GM04503 (cell line): ENCODE results near the gene LRIF1.
"Not testable (repeated sequence)": the region's sequence is repeated elsewhere in the genome, so short reads cannot be mapped to it uniquely, and the experiment has no call there.

ENCODE experiments used
- DNase-seq: peaks from one replicate; pipeline ENCODE4 v3.0.0-alpha.2; 2012; ENCODE audit warnings: low read depth

Gene LRIF1, protein sequence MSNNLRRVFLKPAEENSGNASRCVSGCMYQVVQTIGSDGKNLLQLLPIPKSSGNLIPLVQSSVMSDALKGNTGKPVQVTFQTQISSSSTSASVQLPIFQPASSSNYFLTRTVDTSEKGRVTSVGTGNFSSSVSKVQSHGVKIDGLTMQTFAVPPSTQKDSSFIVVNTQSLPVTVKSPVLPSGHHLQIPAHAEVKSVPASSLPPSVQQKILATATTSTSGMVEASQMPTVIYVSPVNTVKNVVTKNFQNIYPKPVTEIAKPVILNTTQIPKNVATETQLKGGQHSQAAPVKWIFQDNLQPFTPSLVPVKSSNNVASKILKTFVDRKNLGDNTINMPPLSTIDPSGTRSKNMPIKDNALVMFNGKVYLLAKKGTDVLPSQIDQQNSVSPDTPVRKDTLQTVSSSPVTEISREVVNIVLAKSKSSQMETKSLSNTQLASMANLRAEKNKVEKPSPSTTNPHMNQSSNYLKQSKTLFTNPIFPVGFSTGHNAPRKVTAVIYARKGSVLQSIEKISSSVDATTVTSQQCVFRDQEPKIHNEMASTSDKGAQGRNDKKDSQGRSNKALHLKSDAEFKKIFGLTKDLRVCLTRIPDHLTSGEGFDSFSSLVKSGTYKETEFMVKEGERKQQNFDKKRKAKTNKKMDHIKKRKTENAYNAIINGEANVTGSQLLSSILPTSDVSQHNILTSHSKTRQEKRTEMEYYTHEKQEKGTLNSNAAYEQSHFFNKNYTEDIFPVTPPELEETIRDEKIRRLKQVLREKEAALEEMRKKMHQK

DNA sequence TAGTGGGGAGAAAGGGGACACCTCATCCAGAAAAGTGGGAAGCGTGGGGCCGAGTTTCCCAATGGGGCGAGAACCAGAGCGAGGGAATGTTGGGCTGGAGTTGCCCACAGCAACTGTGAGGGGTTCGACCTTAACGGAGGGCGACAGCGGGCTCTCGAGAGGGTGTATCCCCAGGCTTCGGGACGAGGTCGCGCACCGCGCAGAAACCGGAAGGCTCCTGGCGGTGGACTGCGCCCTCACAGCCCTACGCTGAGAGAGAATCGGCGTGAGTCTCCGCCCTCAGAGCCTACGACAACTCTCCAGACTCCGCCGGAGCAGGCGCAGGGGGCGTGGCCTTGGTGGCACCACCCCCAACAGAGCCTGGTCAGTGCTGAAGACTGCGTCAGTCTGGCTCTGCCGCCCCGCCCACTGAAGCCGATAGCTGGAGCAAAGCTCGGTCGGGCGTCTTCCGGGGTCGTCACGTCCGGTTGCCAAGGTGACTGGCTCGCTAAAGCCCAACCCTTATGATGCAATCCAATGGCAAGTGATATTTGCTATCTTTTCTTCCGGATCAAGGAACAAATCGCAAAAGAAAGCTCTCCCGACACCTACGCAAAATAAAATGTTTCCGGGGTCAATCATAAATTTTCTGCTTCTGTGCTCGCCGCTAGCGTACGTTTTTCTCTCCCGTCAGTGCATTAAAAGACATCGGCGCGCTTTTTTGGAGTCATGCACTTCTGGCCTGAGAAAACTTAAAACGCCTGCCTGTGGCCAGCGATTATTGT lies at the start of gene LRIF1:
Gene LRIF1, minus strand, starts transcription at position 232 of the 764 bp plus-strand sequence. CDS start 234 bp downstream, outside the sequence.
- peak; percentile 96 for DNase-seq

DNA sequence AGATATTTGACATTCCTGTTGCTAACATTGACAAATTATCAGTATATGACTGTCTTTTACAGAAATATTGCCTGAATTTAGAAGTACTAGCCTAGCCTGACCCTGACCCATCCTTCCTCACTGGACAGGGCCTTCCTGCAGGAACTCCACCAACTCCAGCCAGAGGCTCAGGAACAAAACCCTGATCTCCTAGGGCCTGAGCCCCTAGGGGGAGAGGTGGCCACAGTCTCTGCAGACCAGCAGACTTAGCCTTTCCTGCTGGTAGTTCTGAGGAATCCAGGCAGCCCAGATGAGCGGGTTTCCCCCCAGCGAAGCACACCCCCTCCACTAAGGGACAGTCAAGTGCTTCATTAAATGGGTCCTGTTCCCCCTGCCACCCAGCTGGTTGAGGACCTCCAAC lies 44.3 kb upstream of the LRIF1 start:
- no peak for DNase-seq

DNA sequence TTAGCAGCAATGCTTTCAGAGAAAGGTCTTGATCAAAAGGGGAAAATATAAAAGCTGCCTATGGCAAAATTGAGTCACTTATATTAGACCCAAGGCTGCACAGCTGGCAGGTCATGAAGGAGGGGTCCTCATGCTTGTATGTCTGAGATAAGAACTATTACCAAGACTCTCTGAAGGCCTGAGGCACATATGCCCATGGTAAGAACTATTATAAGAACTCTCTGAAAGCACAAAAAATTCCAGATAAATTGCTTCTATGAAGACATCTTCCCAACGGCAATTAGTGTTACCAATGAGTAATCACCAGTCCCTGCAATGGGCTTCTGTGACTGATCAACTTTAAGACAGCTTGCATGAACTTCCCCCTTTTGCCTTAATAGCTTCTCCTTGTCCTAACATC lies 42.8 kb upstream of the LRIF1 start:
- no peak for DNase-seq

DNA sequence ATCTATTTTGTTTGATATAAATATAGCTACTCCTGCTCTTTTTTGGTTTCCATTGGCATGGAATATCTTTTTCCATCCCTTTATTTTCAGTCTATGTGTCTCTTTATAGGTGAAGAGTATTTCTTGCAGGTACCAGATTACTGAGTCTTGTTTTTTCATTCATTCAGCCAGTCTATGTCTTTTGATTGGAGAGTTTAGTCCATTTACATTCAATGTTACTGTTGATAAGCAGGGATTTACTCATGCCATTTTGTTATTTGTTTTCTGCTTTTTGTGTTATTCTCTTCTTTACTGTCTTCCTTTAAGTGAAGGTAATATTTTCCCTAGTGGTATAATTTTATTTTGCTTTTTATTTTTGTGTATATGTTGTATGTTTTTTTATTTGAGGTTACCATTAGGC lies 35.9 kb upstream of the LRIF1 start:
- not testable (repeated sequence) for DNase-seq

DNA sequence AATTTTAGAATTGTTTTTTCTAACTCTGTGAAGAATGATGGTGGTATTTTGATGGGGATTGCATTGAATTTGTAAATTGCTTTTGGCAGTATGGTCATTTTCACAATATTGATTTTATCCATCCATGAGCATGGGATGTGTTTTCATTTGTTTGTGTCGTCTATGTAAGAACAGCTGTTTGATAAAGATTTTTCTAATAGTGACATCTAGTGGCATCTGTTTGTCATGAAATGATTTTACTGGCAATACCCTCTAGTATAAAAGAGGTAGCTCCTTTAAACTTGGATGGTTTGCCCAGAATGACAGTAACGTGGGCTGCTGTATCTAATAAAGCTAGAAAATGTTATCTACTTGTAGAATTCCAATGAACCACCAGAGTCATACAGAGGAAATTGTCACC lies 28.6 kb upstream of the LRIF1 start:
- DNase-seq, result peak; percentile 5

DNA sequence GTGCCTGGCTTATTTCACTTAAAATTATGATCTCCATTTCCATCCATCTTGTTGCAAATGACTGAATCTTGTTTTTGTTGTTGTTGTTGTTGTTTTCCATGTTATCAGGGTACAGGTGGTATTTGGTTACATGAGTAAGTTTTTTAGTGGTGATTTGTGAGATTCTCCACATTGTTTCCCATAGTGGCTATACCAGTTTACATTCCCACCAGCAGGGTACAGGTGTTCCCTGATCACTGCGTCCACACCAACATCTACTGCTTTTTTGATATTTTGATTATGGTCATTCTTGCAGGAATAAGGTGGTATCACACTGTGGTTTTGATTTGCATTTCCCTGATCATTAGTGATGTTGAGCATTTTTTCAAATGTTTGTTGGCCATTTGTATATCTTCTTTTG lies 27.6 kb upstream of the LRIF1 start:
- DNase-seq, result not testable (repeated sequence)

DNA sequence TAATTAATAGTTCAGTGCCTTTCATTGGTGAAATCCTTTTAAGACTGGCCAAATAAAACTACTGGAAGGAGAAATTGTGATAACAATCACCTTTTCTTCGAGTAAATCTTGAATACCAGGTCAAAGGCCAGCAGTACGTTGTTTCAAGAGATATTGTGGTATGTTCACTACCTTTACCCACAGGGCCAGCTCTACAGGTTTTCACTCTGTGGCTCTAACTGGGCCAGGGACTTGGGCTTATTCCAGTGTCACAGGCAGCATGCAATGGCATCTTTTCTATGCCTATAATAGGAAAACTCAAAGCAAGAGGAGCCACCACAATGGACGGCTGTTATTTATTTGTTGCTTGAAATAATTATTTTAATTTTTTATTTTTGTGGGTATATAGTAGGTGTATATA lies 26.8 kb upstream of the LRIF1 start:
- no peak for DNase-seq

DNA sequence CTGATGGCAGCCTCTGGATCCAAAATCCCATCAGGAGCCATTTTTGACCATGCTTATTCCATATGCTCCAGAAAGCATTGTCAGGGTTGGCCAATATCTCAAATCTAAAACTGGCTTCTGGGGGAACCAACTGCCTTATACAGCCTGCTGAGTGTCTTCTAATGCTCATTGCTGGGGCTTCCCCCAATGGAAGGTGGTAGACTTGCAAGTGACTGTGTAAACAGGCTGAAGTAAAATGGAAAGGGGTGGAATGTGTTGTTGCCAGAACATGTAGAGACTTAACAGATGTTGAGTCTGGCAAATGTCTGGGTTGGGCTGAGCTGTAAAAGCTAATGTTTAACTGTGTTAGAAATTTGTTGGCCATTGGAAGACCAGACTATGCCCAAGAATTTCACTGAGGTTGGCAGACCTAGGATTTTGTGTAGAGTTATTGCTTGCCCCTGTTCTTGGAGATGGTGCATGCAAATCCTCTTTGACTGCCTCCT lies 22.7 kb upstream of the LRIF1 start:
- DNase-seq, result no peak

DNA sequence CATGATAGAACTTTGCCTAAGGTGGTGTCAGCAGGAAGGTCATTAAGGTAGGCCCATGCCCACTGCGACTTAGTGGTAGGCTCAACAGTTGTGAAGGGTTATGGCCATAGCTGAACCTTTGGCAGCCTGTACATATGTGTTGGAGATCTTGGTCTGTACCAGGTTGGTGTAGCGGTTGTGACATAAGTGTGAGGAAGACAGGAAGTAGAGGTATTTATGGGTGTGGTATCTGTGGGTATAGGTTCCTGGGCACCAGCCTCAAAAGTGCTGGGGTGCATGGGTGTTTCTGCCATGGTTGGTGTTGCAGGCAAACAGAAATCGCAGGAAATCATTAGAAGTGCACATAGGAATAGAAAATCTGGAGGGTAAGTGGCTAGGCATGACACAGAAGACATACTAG lies 18.6 kb upstream of the LRIF1 start:
- DNase-seq, result no peak

DNA sequence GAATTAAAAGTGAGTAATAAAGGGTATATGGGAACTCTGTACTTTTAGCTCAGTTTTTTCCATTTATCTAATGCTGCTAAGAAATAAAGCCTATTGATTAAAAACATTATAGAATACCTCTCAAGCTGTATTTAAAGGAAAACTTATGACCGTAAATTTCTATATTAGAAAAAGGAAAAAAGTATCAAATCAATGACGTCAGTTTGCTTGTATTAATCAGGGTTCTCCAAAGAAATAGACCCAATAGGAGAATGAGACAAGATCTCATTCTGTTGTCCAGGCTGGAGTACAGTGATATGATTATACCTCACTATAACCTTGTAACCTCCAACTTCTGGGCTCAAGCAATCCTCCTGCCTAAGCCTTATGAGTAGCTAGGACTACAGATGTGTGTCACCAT lies 15.4 kb upstream of the LRIF1 start:
- no peak for DNase-seq

DNA sequence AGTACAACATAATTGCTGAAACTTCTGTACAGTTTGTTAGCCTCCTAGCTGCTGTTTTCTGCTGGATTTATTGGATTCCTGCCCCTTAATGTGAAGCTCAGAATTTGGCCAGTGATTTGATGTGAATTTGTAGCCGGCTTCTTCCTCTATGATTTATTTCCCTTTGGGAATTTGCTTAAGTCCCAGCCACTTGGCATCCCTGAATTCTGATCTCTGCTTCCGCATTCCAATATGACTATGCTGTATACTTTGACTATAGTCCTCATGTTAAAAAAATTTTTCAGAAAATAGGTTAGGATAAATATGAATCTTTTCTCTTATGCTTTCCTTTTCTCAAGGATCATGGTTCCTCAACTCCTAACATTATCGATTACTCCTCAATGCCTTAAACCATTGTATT lies 12.4 kb upstream of the LRIF1 start:
- peak; percentile 17 for DNase-seq

DNA sequence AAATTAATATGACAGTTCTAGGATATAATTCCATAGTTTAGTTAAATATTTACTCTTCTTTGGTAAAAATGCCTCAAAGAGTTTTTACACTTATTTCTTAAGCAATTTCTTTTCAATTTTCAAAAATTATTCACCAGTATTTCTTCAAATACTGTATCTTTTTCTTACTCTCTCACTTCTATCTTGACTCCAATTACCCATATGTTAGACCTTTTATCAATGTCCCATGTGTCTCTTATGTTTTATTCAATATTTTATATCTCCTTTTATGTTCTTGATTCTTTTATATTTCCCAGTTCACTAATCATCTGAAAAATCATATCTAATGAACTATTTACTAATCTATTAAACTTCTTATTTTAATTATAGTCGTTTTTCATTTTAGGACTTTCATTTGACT lies 11.5 kb upstream of the LRIF1 start:
- DNase-seq, result no peak

DNA sequence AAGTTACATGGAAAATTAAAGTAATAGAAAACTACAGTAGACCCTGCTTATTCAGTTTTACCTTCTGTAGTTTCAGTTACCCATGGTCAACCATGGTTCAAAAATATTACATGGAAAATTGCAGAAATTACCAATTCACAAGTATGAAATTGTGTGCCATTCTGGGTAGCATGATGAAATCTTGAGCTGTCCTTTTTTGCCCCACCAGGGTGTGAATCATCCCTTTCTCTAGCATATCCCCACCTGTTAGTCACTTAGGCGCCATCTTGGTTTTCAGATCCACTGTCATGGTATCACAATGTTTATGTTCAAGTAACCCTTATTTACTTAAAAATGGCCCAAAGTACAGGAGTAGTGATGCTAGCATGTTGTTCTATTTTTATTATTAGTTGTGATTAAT lies 3.5 kb upstream of the LRIF1 start:
- DNase-seq, result no peak

DNA sequence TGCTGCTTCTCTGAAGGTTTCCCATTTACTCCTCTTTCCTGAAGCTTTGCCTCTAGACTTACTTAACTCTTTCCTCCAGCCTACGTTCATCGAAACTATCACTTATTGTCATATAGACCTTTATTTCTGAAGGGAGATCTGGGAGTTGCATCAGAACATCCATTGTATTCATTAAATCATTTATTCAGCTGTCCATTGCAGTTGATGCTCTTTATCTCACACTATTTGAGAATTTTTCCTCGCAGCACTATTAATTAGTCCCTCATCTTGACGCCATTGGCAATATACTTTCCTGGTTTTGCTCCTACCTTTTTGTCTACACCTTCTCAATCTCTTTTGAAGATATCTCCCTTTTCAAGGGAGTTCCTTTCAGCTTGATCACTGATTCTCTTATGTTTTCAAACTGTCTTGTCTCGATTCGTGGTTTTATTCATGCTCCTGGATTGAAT lies 757 bp upstream of the LRIF1 start:
- DNase-seq, result no peak

DNA sequence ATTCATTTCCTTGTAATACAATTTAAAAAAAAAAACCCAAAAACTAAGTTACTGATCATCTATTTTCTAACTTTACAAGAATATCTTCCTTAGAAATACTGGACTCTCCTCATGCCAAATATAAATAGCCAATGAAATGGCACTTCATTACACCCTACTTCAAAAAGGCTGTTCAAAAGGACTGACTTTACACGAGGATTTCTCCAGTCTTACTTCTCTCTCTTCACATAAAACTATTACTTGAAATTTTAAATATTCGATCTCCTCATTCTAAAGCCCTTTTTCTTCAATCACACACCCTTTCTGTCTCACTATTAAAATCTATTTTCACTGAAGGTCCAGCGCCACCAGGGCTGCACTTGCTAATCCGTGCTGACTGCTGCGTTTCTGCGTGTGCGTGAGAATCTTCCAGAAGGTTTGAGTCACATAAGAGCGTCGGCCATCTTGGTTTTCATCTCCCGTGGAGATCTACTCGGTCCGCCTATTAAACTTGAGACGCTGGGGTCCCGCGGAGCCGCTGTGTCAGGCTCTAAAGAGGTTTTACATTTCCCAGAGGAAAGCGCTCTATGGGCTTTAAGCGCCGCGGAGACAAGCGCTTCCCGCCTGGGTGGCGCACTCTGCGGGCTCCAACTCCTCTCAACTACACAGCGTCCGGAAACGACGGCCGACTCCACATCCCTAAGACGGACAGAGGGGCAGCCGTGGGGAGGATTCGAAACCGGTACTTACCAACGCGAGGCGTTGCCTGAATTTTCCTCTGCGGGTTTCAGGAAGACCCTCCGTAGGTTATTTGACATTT lies 631 bp downstream of the LRIF1 start:
- DNase-seq, result peak; percentile 56

DNA sequence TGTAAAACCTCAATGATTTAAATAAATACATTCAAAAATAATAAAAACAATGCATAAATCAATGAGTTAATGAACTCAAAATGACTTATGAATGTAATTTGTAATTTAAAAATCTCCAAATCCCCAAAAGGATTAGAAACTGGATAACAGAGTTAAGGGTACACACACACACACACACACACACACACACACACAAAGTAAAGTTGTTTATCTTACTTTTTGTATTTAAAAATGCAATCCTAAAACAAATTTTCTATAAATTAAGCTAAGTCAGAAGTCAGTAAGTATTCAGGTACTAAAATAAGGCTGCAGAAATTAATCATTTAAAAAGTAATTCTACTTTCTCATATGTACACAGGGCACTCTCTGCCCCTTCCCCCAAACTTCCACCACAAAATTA lies 1.8 kb downstream of the LRIF1 start:
- no peak for DNase-seq

DNA sequence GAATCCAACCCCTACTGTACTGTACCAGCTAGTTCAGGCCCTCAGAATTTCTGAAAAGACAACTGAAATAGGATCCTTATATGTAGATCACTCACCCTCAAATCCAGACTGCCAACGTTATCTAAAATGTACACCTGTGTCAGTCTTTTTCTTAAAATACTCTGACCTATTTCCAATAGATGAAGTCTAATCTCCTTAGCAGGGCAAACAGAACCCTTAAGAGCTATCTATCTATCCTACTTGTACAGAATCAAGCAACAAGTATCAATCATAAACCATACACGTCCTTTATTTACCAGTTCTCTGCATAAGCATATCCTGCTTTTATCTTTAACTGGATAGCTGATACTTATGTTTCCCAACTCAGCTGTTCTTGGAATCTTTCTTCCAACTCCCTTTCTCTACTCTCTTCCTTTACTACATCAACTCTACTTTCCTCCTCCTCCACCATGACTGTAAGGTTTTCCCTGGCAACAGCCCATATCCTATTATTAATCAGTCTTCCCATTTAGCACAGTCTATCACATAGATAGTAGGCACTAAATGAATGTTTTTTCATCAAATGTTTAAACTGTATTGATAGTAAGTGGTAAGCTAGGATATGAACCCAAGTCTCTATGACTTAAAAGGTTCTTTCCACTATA lies 2.8 kb downstream of the LRIF1 start:
- DNase-seq, result no peak

DNA sequence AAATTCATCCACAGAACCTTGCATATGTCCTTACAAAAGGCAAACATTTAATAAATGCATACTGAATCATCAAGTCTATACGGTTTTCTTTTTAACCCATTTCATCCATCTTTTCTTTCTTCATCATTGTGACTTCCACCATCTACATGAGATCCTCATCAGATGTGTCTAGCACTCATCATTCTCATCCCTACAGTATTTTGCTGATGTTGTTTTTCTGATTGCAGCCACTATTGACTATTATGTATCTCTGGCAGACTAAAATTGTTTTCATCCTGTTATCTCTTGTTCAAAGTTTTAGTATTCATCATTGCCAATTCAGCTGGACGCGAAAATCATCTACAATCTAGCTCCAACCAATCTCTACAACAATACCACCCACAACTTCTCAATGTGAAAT lies 5.9 kb downstream of the LRIF1 start:
- DNase-seq, result no peak

DNA sequence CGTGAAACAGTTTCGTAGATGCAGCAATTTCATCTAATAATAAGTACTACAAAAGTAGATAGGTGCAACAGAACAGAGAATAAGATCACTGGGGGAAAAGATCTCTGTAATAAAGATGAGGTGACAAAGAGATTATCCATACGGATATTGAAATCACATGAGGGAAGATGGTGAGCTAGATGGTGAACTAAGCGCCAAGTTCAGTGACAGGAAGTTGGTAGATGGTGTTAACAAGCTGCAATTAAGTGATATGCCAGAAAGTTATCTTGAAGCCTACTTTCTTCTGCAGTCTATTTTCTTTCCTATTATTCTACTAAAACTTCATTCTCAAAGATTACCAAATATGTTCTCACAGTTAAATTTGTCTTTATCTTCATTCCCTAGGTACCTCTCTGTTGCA lies 7.1 kb downstream of the LRIF1 start:
- no peak for DNase-seq

DNA sequence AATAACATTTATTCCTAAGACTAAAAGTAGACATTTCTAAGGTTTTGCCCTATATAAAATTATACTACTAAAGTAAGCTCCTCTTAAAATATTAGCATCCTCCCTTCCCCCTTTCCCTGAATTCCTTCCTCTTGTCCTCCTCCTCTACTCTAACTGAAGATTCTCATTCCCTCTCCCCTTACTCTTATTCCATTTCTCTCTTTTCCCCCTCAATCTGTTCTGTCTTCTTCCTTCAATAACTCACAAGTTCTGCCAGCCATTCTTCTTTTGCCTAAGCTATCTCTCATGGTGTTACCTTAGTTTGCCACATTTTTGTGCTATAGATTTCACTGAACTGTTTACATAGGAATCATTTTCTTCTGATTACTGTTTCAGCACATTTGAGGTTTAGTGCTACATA lies 10.7 kb downstream of the LRIF1 start:
- DNase-seq, result no peak

DNA sequence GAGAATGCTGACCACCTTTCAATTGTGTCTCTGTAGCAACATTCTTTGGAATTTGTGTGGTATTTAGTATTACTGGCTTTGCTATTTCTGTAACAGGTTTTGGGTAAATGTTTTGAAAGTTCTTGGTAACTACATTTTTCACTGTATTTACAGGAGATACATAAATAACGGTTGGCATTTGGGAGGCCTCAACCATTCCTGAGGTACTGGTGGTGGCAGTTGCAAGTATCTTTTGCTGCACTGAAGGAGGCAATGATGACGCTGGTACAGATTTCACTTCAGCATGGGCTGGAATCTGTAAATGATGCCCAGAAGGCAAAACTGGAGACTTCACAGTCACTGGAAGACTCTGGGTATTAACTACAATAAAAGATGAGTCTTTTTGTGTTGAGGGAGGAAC lies 11.7 kb downstream of the LRIF1 start:
- no peak for DNase-seq
